Stimulated activated CD4-positive, alpha-beta T cell treated with anti-CD3 and anti-CD28 coated beads, Interleukin-2, amount 100 ng/mL, for 4 hours (primary cell): ENCODE results near the gene IL36B.

Experiments
- DNase-seq: peaks from one replicate; pipeline ENCODE4 v3.0.0-alpha.2; 2020; ENCODE audit warnings: low read depth

IL36B gene

GRCh38 chr2:113075600-113075999, 22.9 kb upstream of the IL36B start:
- no peak for DNase-seq

- no peak for DNase-seq
Measured at GRCh38 chr2:113075030-113075429, 22.4 kb upstream of the IL36B start.

- no peak for DNase-seq
Measured at GRCh38 chr2:113073325-113073834, 20.7 kb upstream of the IL36B start.

- no peak for DNase-seq
Measured at GRCh38 chr2:113072584-113072983, 19.9 kb upstream of the IL36B start.

GRCh38 chr2:113070606-113070975, 17.9 kb upstream of the IL36B start:
- no peak for DNase-seq

GRCh38 chr2:113069676-113070605, 17.3 kb upstream of the IL36B start:
- DNase-seq, result no peak

- DNase-seq, result no peak
Measured at GRCh38 chr2:113068706-113069485, 16.2 kb upstream of the IL36B start.

GRCh38 chr2:113068249-113068648, 15.6 kb upstream of the IL36B start:
- no peak for DNase-seq

GRCh38 chr2:113067681-113068080, 15.0 kb upstream of the IL36B start, which contains the start of gene IL1F10:
Gene IL1F10 (plus strand): TSS chr2:113067970. CDS start chr2:113072739, 4,769 bp downstream.
- DNase-seq, result no peak

- no peak for DNase-seq
Measured at GRCh38 chr2:113064898-113065297, 12.2 kb upstream of the IL36B start.

- no peak for DNase-seq
Measured at GRCh38 chr2:113064281-113064680, 11.6 kb upstream of the IL36B start.

GRCh38 chr2:113061896-113062770, 9.5 kb upstream of the IL36B start:
- DNase-seq, result no peak

- DNase-seq, result no peak
Measured at GRCh38 chr2:113061241-113061640, 8.6 kb upstream of the IL36B start.

- DNase-seq, result no peak
Measured at GRCh38 chr2:113060796-113061195, 8.1 kb upstream of the IL36B start.

GRCh38 chr2:113060396-113060795, 7.7 kb upstream of the IL36B start:
- no peak for DNase-seq

GRCh38 chr2:113058998-113059960, 6.6 kb upstream of the IL36B start, which contains the start of gene IL36RN:
Gene IL36RN (plus strand): TSS chr2:113059198. CDS start chr2:113059439, 241 bp downstream.
- no peak for DNase-seq

- DNase-seq, result no peak
Measured at GRCh38 chr2:113058411-113058994, 5.8 kb upstream of the IL36B start.

- no peak for DNase-seq
Measured at GRCh38 chr2:113057117-113057516, 4.5 kb upstream of the IL36B start.

GRCh38 chr2:113056521-113056920, 3.9 kb upstream of the IL36B start:
- no peak for DNase-seq

- no peak for DNase-seq
Measured at GRCh38 chr2:113054066-113054465, 1.4 kb upstream of the IL36B start.
